ENCODE measurements around the gene FAM222A.

Gene FAM222A

DNA sequence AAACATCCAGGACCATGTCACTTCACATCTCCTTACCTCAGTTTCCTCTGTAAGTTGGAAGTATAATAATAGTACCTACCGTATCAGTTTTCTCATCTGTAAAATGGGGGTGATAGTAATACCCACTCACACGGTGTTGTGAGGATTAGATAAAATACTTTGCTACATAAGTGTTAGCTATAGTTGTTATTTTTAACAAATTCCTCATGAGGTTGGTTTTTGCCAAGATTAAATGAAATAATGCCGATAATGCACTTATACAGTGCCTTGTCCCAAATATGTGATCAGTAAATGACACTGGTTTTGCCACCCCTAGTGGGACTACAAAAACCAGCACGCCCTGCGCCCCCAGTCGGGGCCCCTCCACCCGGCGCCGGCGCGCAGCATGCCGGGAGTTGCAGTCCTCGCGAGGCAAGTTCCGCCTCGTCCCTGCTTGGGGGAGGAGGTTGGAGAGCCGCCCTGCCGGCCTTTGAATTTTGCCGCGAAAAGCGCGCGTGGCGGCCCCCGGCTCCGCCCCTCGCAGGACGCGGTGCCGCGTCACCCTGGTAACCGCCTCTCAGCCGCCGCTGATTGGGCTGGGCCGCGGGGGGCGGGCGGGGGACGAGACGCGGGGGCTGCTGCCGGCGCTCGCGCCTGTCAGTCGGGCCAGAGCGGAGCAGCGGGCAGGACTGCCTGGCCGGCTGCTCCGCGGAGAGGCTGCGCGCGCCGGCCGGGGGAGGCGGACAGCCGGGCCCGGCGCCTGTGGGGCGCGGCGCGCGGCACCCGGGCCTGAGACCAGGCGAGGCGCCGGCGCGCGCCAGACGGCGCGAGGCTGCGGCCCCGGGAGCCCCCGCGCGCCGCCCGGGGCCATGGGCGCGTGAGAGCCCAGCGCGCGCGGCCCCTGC lies at the start of gene FAM222A:
Gene FAM222A, plus strand, starts transcription at position 639 of the 884 bp plus-strand sequence. CDS start 30,322 bp downstream, outside the sequence.
- in situ Hi-C loops (cut with HindIII; ENCODE audit: low sequenced_read_pairs) = no loop called here
- peak; percentile 83 for DNase-seq (ENCODE audit: low read depth)
- TF ChIP-seq, protein P1, sequence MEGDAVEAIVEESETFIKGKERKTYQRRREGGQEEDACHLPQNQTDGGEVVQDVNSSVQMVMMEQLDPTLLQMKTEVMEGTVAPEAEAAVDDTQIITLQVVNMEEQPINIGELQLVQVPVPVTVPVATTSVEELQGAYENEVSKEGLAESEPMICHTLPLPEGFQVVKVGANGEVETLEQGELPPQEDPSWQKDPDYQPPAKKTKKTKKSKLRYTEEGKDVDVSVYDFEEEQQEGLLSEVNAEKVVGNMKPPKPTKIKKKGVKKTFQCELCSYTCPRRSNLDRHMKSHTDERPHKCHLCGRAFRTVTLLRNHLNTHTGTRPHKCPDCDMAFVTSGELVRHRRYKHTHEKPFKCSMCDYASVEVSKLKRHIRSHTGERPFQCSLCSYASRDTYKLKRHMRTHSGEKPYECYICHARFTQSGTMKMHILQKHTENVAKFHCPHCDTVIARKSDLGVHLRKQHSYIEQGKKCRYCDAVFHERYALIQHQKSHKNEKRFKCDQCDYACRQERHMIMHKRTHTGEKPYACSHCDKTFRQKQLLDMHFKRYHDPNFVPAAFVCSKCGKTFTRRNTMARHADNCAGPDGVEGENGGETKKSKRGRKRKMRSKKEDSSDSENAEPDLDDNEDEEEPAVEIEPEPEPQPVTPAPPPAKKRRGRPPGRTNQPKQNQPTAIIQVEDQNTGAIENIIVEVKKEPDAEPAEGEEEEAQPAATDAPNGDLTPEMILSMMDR (IDR thresholded peaks at IDR 0.05; ENCODE audit: low read depth, low read length, missing control alignments) = no peak
- peak within 1 kb of the TSS; percentile 41 for H3K4me3 ChIP-seq (ENCODE audit: low read depth, low read length)

GRCh38 chr12:109664402-109664801 lies 49.2 kb upstream of the FAM222A start:
- TF ChIP-seq, protein P1 (IDR thresholded peaks at IDR 0.05; ENCODE audit: low read depth, low read length, missing control alignments) = no peak
- in situ Hi-C loops (cut with HindIII; ENCODE audit: low sequenced_read_pairs) = no loop called here
- no peak for DNase-seq (ENCODE audit: low read depth)
- no peak overlapping the region for H3K4me3 ChIP-seq (ENCODE audit: low read depth, low read length)

DNA sequence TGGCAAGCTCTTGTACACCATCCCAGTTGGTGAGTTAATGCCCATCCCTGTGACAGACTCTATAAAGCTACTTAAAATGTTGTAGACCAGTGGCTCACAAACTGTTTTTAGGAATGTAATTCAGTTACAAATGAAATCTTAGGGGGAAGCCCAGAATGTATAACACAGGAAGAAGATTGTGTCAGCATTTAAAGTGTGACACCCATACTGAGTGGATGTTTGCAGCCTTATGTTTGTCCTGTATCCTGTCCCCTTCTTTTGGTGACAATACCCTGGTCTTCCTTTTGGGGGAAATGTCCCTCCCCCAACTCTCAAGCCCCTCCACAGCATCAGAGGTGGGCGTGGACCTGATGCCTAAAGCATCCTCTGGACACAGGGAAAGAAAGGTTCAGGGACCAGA lies 47.6 kb upstream of the FAM222A start:
- TF ChIP-seq, protein P1 (IDR thresholded peaks at IDR 0.05; ENCODE audit: low read depth, low read length, missing control alignments) = no peak
- in situ Hi-C loops (cut with HindIII; ENCODE audit: low sequenced_read_pairs) = no loop called here
- H3K4me3 ChIP-seq (ENCODE audit: low read depth, low read length) = no peak overlapping the region
- DNase-seq (ENCODE audit: low read depth) = no peak

- in situ Hi-C loops (cut with HindIII; ENCODE audit: low sequenced_read_pairs) = no loop called here
- DNase-seq (ENCODE audit: low read depth) = no peak
- H3K4me3 ChIP-seq (ENCODE audit: low read depth, low read length) = no peak overlapping the region
- TF ChIP-seq, protein P1 (IDR thresholded peaks at IDR 0.05; ENCODE audit: low read depth, low read length, missing control alignments) = no peak
Observed at GRCh38 chr12:109670731-109671130, 42.9 kb upstream of the FAM222A start.

- TF ChIP-seq, protein P1 (IDR thresholded peaks at IDR 0.05; ENCODE audit: low read depth, low read length, missing control alignments) = no peak
- no peak for DNase-seq (ENCODE audit: low read depth)
- in situ Hi-C loops (cut with HindIII; ENCODE audit: low sequenced_read_pairs) = no loop called here
Observed at GRCh38 chr12:109671502-109671901, 42.1 kb upstream of the FAM222A start.

GRCh38 chr12:109673379-109673778 lies 40.2 kb upstream of the FAM222A start:
- no peak for DNase-seq (ENCODE audit: low read depth)
- H3K4me3 ChIP-seq (ENCODE audit: low read depth, low read length) = no peak overlapping the region
- in situ Hi-C loops (cut with HindIII; ENCODE audit: low sequenced_read_pairs) = no loop called here
- TF ChIP-seq, protein P1 (IDR thresholded peaks at IDR 0.05; ENCODE audit: low read depth, low read length, missing control alignments) = no peak

More at GRCh38 chr12:109671502-109671901, 42.1 kb upstream of the FAM222A start:
- H3K4me3 ChIP-seq (ENCODE audit: low read depth, low read length) = no peak overlapping the region
